Measurements from ENCODE around the gene ZNF385C.

ZNF385C gene

DNA sequence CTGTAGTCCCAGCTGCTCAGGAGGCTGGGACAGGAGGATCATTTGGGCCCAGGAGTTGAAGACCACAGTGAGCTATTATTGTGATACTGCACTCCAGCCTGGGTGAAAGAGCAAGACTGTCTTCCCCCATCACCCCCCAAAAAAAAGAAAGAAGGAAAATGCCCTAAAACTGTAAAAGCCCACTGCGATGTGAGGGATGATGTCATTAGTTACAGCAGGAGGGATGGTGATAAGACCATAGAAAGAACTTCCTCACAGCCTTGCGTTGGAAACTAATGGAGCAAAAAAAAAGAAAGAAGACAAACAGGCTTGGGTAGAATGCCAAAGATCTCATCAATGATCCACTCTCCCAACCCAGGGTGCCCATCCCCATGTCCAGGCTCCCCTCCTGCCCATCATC, 18.7 kb downstream of the ZNF385C start:
- Histone ChIP-seq H3K27me3 (replicated peaks; ENCODE audit: control insufficient read depth, insufficient read depth, low read length) (peaks cover 38% of the 10 kb centered on the region), H3K4me1 (ENCODE audit: control insufficient read depth, insufficient read depth, low read length) (no peaks in the 10 kb centered on the region), H3K9ac (ENCODE audit: low read length) (no peak overlapping the region), H3K36me3 (ENCODE audit: control insufficient read depth, insufficient read depth, low read length, severe bottlenecking) (no peaks in the 10 kb centered on the region), H3K4me3 (ENCODE audit: low read length) (no peak overlapping the region), H3K9me3 (ENCODE audit: control insufficient read depth, low read length) (no peaks in the 10 kb centered on the region)
- DNase-seq (ENCODE audit: low read depth) = no peak

DNA sequence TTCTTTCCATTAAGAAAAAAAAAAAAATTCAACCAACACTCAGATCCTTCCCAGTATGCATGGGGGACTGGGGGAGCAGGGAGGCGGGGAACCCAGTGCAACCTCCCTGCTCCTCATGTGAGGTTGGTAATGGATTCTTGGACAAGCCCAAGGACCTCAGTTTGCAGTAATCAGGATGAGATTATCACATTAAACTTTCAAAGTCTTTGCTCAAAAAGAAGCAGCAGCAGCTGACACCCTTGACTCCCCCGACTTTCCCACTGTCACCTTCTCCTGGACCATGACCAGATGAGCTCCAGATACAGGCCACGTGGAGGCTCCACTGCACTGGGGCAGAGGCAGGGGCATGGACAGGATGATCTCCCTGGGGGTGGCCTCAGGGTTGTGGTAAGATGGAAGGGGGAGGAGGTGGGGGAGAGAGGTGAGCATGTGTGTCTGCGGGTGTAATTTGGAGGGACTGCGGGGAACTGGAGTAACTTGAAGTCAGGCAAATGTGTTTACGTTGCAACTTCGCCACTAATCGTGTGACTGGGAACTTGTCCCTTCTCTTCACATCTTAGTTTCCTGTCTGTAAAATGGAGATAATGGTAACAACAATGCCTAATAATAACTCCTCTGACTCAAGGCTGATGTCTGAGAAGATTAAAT, 19.8 kb downstream of the ZNF385C start:
- DNase-seq (ENCODE audit: low read depth) = no peak
- no peak overlapping the region for H3K4me3 ChIP-seq (ENCODE audit: low read length)

GRCh38 chr17:42077755-42078154, 20.5 kb downstream of the ZNF385C start:
- H3K36me3 ChIP-seq (ENCODE audit: control insufficient read depth, insufficient read depth, low read length, severe bottlenecking) = no peaks in the 10 kb centered on the region
- no peak for DNase-seq (ENCODE audit: low read depth)
- no peak overlapping the region for H3K4me3 ChIP-seq (ENCODE audit: low read length)
- no peaks in the 10 kb centered on the region for H3K4me1 ChIP-seq (ENCODE audit: control insufficient read depth, insufficient read depth, low read length)
- H3K9ac ChIP-seq (ENCODE audit: low read length) = no peak overlapping the region
- no peaks in the 10 kb centered on the region for H3K9me3 ChIP-seq (ENCODE audit: control insufficient read depth, low read length)
- peaks cover 52% of the 10 kb centered on the region for H3K27me3 ChIP-seq (replicated peaks; ENCODE audit: control insufficient read depth, insufficient read depth, low read length)

More for the DNA sequence above, 19.8 kb downstream of the ZNF385C start:
- Histone ChIP-seq H3K9ac (ENCODE audit: low read length) (no peak overlapping the region), H3K27me3 (replicated peaks; ENCODE audit: control insufficient read depth, insufficient read depth, low read length) (peaks cover 45% of the 10 kb centered on the region), H3K9me3 (ENCODE audit: control insufficient read depth, low read length) (no peaks in the 10 kb centered on the region), H3K36me3 (ENCODE audit: control insufficient read depth, insufficient read depth, low read length, severe bottlenecking) (no peaks in the 10 kb centered on the region), H3K4me1 (ENCODE audit: control insufficient read depth, insufficient read depth, low read length) (no peaks in the 10 kb centered on the region)

GRCh38 chr17:42076797-42077559, 21.3 kb downstream of the ZNF385C start:
- H3K36me3 ChIP-seq (ENCODE audit: control insufficient read depth, insufficient read depth, low read length, severe bottlenecking) = no peaks in the 10 kb centered on the region

DNA sequence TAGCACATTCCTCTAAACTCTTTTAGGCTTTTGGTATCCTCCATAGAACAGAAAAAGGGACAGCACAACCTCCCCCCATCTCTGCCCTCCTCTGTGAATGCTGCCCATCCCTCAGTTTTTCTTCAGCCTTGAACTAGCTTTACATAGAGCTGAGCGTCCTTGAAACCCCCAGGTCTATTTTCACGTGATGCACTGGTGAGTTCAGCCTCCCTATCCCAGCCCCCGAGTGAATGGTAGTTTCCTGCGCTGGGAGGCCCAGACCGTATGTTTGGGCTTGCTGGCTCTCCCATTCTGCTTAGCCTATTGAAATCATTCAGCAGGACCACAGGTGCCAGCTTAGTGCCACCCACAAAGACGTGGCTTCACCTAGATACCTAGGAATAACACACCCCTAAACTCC, 22.5 kb downstream of the ZNF385C start:
- H3K27me3 ChIP-seq (replicated peaks; ENCODE audit: control insufficient read depth, insufficient read depth, low read length) = peaks cover 63% of the 10 kb centered on the region
- H3K4me1 ChIP-seq (ENCODE audit: control insufficient read depth, insufficient read depth, low read length) = no peaks in the 10 kb centered on the region
- H3K4me3 ChIP-seq (ENCODE audit: low read length) = no peak overlapping the region
- no peak for DNase-seq (ENCODE audit: low read depth)
- no peak overlapping the region for H3K9ac ChIP-seq (ENCODE audit: low read length)
- no peaks in the 10 kb centered on the region for H3K36me3 ChIP-seq (ENCODE audit: control insufficient read depth, insufficient read depth, low read length, severe bottlenecking)
- no peaks in the 10 kb centered on the region for H3K9me3 ChIP-seq (ENCODE audit: control insufficient read depth, low read length)

More at GRCh38 chr17:42076797-42077559, 21.3 kb downstream of the ZNF385C start:
- Histone ChIP-seq H3K4me3 (ENCODE audit: low read length) (no peak overlapping the region), H3K9ac (ENCODE audit: low read length) (no peak overlapping the region), H3K4me1 (ENCODE audit: control insufficient read depth, insufficient read depth, low read length) (no peaks in the 10 kb centered on the region), H3K9me3 (ENCODE audit: control insufficient read depth, low read length) (no peaks in the 10 kb centered on the region), H3K27me3 (replicated peaks; ENCODE audit: control insufficient read depth, insufficient read depth, low read length) (peaks cover 56% of the 10 kb centered on the region)
- DNase-seq (ENCODE audit: low read depth) = no peak

DNA sequence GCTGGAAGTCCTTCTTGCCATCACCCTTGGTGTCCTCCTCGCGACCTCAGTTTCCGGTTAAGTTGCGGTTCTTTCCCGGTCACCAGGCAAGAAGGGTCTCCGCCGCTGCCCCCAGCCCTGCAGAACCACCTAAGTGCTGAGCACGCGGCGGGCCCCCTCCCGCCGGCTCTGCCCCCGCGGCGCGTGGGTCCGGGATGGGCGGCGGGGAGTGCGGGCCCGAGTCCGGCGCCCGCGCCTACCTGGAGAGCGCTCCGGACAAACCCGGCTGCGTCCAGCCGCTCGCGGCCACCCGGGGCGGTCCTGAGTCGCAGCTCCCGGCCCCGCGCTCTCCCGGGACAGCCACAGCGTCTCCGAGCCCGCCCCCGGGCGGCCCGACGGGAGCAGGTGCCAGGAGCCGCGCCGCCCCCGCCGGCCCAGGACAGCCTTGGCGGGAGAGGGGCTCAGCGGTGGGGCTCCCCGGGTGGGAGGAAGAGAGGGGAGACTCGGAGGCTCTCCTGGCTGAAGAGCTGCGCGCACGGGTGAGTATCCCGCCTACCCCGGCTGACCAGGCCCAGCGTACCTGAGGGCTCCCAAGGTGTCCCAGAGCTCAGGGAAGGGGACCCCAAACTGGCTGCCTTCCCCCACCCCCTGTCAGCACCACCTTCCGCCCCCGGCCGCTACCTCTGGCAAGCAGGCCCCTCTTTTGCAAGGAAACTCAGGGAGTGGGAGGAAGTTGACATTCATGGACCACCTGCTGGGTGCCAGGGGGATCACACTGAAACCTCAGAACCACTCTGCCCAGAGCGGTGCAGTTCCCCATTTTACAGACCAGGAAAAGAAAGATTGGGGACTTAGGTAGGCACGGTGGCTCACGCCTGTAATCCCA, 25.7 kb downstream of the ZNF385C start:
- no peaks in the 10 kb centered on the region for H3K9me3 ChIP-seq (ENCODE audit: control insufficient read depth, low read length)
- H3K36me3 ChIP-seq (ENCODE audit: control insufficient read depth, insufficient read depth, low read length, severe bottlenecking) = no peaks in the 10 kb centered on the region
- peaks cover under 1% of the 10 kb centered on the region for H3K4me1 ChIP-seq (ENCODE audit: control insufficient read depth, insufficient read depth, low read length)
- no peak overlapping the region for H3K9ac ChIP-seq (ENCODE audit: low read length)
- no peak overlapping the region for H3K4me3 ChIP-seq (ENCODE audit: low read length)
- DNase-seq (ENCODE audit: low read depth) = peak; percentile 37
- H3K27me3 ChIP-seq (replicated peaks; ENCODE audit: control insufficient read depth, insufficient read depth, low read length) = peaks cover 54% of the 10 kb centered on the region

DNA sequence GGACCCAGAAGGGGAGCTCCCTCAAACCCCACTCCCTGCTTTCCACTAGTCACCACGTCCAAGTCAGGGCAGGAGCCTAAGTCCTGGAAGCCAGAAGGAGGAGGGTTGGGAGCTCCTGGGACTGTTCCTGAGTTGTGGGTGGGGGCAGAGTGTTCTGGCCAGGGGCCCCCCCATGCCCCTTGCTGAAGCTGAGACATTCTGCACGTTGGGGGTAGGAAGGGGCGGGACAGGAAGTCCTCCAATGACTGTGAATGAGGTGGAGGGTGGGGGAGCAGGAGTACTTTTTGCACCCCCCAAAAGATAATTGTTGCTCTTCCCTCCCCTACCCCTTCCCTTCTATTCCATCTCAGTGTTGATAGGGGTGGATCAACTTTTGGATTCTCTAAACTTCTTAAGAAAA, 26.5 kb downstream of the ZNF385C start:
- no peak for DNase-seq (ENCODE audit: low read depth)
- no peaks in the 10 kb centered on the region for H3K9me3 ChIP-seq (ENCODE audit: control insufficient read depth, low read length)
- H3K4me3 ChIP-seq (ENCODE audit: low read length) = no peak overlapping the region
- no peak overlapping the region for H3K9ac ChIP-seq (ENCODE audit: low read length)
- H3K4me1 ChIP-seq (ENCODE audit: control insufficient read depth, insufficient read depth, low read length) = peaks cover 4% of the 10 kb centered on the region
- H3K36me3 ChIP-seq (ENCODE audit: control insufficient read depth, insufficient read depth, low read length, severe bottlenecking) = no peaks in the 10 kb centered on the region
- peaks cover 50% of the 10 kb centered on the region for H3K27me3 ChIP-seq (replicated peaks; ENCODE audit: control insufficient read depth, insufficient read depth, low read length)

GRCh38 chr17:42068979-42069378, 29.3 kb downstream of the ZNF385C start:
- H3K9ac ChIP-seq (ENCODE audit: low read length) = no peak overlapping the region
- H3K36me3 ChIP-seq (ENCODE audit: control insufficient read depth, insufficient read depth, low read length, severe bottlenecking) = no peaks in the 10 kb centered on the region
- H3K9me3 ChIP-seq (ENCODE audit: control insufficient read depth, low read length) = no peaks in the 10 kb centered on the region
- peaks cover 4% of the 10 kb centered on the region for H3K4me1 ChIP-seq (ENCODE audit: control insufficient read depth, insufficient read depth, low read length)
- H3K27me3 ChIP-seq (replicated peaks; ENCODE audit: control insufficient read depth, insufficient read depth, low read length) = peaks cover 52% of the 10 kb centered on the region
- no peak overlapping the region for H3K4me3 ChIP-seq (ENCODE audit: low read length)
- DNase-seq (ENCODE audit: low read depth) = no peak

DNA sequence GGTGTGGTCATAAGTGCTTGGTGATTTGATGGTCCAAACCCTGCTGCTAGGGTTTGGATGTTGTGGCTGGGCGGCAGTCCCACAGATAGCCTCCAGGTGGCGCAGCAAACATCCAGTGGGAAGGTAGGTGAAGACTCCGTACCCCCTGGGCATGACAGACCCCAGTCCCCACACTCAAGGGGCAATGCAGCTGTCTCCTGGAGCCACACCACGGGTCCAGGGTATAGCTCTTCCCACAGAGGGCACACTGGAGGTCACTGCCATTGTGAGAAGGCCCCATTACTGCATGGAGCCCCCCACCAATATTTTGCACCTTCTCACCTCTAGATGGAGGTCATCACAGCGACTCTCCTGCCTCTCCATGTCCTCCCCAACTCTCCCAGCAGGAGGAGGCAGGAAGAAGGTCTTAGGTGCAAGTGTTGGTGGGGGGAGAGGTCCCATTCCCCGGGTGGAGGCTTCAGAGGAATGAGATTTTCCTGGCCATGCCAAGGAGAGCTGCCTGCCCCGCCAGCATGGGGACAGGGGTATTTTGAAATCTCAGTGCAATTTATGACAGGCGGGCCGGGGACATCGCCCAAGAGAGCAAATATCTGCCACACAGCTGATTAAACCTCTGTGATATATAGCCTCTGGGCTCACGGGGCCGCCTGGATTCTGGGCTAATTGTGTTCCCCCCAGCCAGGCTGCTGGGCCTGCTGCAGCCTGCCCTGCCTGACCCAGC, 30.7 kb downstream of the ZNF385C start:
- DNase-seq (ENCODE audit: low read depth) = peak; percentile 76
- Histone ChIP-seq H3K4me1 (ENCODE audit: control insufficient read depth, insufficient read depth, low read length) (peaks cover 4% of the 10 kb centered on the region), H3K27me3 (replicated peaks; ENCODE audit: control insufficient read depth, insufficient read depth, low read length) (peaks cover 44% of the 10 kb centered on the region), H3K9ac (ENCODE audit: low read length) (no peak overlapping the region), H3K4me3 (ENCODE audit: low read length) (no peak overlapping the region), H3K36me3 (ENCODE audit: control insufficient read depth, insufficient read depth, low read length, severe bottlenecking) (no peaks in the 10 kb centered on the region), H3K9me3 (ENCODE audit: control insufficient read depth, low read length) (no peaks in the 10 kb centered on the region)

DNA sequence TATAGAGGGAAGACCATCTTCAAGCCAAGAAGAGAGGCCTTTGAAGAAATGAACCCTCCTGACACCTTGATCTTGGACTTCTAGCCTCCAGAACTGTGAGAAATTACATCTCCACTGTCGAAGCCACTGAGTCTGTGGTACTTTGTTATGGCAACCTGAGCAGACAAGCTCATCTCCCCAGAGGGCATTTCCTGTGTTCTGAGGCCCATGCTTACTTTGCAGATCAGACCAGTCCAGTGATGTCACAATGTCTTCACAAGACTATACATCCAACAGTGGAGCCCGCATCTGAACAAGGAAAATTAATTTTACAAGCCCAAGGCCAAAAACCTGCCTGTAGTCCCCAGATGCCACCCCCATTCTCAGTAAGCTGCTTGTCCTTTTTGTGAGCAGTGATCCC, 33.1 kb downstream of the ZNF385C start:
- no peak for DNase-seq (ENCODE audit: low read depth)
- Histone ChIP-seq H3K4me3 (ENCODE audit: low read length) (no peak overlapping the region), H3K4me1 (ENCODE audit: control insufficient read depth, insufficient read depth, low read length) (peaks cover 4% of the 10 kb centered on the region), H3K36me3 (ENCODE audit: control insufficient read depth, insufficient read depth, low read length, severe bottlenecking) (no peaks in the 10 kb centered on the region), H3K27me3 (replicated peaks; ENCODE audit: control insufficient read depth, insufficient read depth, low read length) (peaks cover 36% of the 10 kb centered on the region), H3K9me3 (ENCODE audit: control insufficient read depth, low read length) (no peaks in the 10 kb centered on the region), H3K9ac (ENCODE audit: low read length) (no peak overlapping the region)
